Upper lobe of right lung (tissue), 1 donor: Measurements from ENCODE around the gene RACK1. TPM values are rescaled to one million over a fixed set of nuclear protein-coding genes. Genes with fewer than 3 reads are reported as not detected.

Experiments
- ATAC-seq: fragments of 200-7000 bp; cut with Tn5 transposase; one replicate; pipeline ENCODE4 v1.9.1; 2020; ENCODE audit warnings: mild to moderate bottlenecking, moderate library complexity
- DNase-seq: peaks from one replicate; pipeline ENCODE4 v3.0.0-alpha.2; 2020
- H3K27ac ChIP-seq: fragments of 200-600 bp; one replicate; pipeline ENCODE4 v1.8.0; 2022
- H3K27me3 ChIP-seq: fragments of 200-600 bp; one replicate; pipeline ENCODE4 v1.8.0; 2022; ENCODE audit warnings: mild to moderate bottlenecking
- H3K36me3 ChIP-seq: fragments of 200-600 bp; one replicate; pipeline ENCODE4 v1.8.0; 2022
- H3K4me1 ChIP-seq: fragments of 200-600 bp; one replicate; pipeline ENCODE4 v1.8.0; 2022
- H3K4me3 ChIP-seq: fragments of 200-600 bp; one replicate; pipeline ENCODE4 v1.8.0; 2022; ENCODE audit warnings: mild to moderate bottlenecking
- H3K9me3 ChIP-seq: fragments of 200-600 bp; one replicate; pipeline ENCODE4 v1.8.0; 2022
- CTCF ChIP-seq: fragments of 200-600 bp; IDR thresholded peaks from one replicate; pipeline ENCODE4 v1.8.0; 2022; ENCODE audit warnings: antibody characterized with exemption
- intact Hi-C: fragments of 100-400 bp; cut with DNase I; formaldehyde crosslinking; loops from one replicate; pipeline ENCODE4 v1.11.0; 2022
- microRNA-seq: library from miRNA; unstranded; fragments of <30 nt; microRNA quantifications from one replicate; pipeline ENCODE4 v1.2.0, GENCODE V29; 2020; ENCODE audit warnings: borderline microRNAs expressed
- total RNA-seq: library from RNA; stranded (reverse); fragmentation: NEBNext Ultra II Directional; extraction: Animal tissue kit (Norgen Biotek cat#: 25700); gene quantifications from one replicate; pipeline ENCODE4 v1.2.1, GENCODE V29; 2021
- donor health status: DM: no; HTN: yes; CAD: no; lungs with severe emphysema.

RACK1 gene
- total RNA-seq, 1 donor from 2014 or later, result 1,155 TPM

DNA sequence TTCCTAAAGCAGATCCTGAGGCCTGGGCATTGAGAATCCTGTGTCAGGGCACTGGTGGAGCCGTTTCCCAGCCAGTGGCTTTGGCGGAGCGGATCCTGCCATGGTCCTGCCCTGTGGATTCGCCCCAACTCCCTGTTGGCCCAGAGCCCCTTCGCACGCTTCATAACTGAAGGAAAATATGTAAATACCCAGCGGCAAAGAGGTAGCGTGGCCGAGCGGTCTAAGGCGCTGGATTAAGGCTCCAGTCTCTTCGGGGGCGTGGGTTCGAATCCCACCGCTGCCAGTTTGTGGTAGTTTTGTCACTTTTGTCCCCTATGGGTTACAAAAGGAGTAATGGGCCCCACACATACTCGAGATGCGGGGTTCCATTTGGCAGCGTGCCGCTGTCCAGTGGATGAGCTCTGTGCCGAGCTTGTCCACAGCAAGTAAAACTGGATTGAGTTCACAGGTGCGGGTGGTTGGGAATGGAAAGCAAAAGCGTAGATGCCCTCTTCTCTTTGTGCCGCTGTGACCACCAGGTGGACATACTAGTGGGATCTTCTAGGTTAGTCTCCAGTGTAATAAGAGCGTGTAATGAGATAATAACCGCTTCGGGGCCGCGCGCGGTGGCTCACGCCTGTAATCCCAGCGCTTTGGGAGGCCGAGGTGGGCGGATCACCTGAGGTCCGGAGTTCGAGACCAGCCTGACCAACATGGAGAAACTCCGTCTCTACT lies 56.0 kb downstream of the RACK1 start:
- TF ChIP-seq CTCF, result peak; percentile 21

DNA sequence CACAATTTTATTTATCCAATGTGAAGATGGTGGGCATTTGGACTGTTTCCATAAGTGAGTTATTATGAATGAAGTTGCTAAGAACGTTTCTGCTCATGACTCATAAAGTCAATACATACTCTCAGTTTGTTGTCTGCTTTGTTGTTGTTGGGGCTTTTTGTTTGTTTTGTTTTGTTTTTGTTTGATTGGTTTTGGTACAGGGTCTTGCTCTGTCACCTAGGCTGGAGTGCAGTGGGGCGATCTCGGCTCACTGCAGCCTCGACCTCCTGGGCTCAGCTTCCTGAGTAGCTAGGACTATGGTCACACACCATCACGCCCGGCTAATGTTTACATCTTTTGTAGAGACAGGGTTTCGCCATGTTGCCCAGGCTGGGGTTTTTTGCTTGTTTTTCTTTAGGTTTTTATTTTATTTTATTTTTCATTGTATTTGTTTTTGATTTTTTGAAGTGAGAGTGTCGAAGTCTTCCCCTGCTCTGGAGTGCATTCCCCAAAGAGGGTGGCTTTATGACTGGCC lies 56.7 kb downstream of the RACK1 start:
- H3K27ac ChIP-seq, result no peak overlapping the region
- no peak for TF ChIP-seq CTCF
- H3K27me3 ChIP-seq, result no peaks in the 10 kb centered on the region
- H3K36me3 ChIP-seq, result no peaks in the 10 kb centered on the region
- DNase-seq (no peak), ATAC-seq (no peak)
- no peaks in the 10 kb centered on the region for H3K9me3 ChIP-seq
- no peak overlapping the region for H3K4me3 ChIP-seq
- intact Hi-C loops, result no loop called here
- H3K4me1 ChIP-seq, result no peaks in the 10 kb centered on the region

More for the DNA sequence above, 56.0 kb downstream of the RACK1 start:
- DNase-seq (peak; percentile 86), ATAC-seq (peak; percentile 5)
- no peaks in the 10 kb centered on the region for H3K27me3 ChIP-seq
- no peaks in the 10 kb centered on the region for H3K36me3 ChIP-seq
- intact Hi-C loops, result no loop called here
- H3K4me1 ChIP-seq, result peaks cover 4% of the 10 kb centered on the region
- H3K27ac ChIP-seq, result peak overlapping the region; percentile 84
- H3K9me3 ChIP-seq, result no peaks in the 10 kb centered on the region
- H3K4me3 ChIP-seq, result peak overlapping the region; percentile 76

Small RNA genes lying within 50 kb of the gene (microRNA-seq; reads per million reads assigned to microRNA genes)
- 0.50 reads per million for gene MIR4638

Other genes with a start within 250 kb of the RACK1 start
- 99.8 TPM for gene BTNL9, start 203.6 kb downstream of the RACK1 start, total RNA-seq
- gene OR2V1, start 112.7 kb downstream of the RACK1 start, total RNA-seq, result not detected
- gene OR2V2, start 96.3 kb downstream of the RACK1 start, total RNA-seq, result not detected
- gene TRIM7, start 38.7 kb downstream of the RACK1 start, total RNA-seq, result 4.9 TPM
- gene TRIM41, start 20.6 kb downstream of the RACK1 start, total RNA-seq, result 26.9 TPM
- 16.3 TPM for gene TRIM52, start 17.2 kb upstream of the RACK1 start, total RNA-seq
- not detected for gene OR4F3, start 123.4 kb upstream of the RACK1 start, total RNA-seq